SU-DHL-6 (cell line): ENCODE results near the gene PIAS2.

ENCODE experiments used
- H2AFZ ChIP-seq: fragments of 200-600 bp; sonication (generic); 2 replicates; pipeline ENCODE4 v1.6.1; 2014; ENCODE audit warnings: low read depth, mild to moderate bottlenecking, moderate library complexity, mixed read lengths, antibody characterized with exemption, low read length; ENCODE audit not compliant: severe bottlenecking
- H3F3A ChIP-seq: fragments of 200-600 bp; shearing (Covaris generic); 2 replicates; pipeline ENCODE4 v1.6.0; 2016; ENCODE audit warnings: antibody characterized with exemption, mild to moderate bottlenecking; ENCODE audit not compliant: insufficient read depth
- H3K27ac ChIP-seq: fragments of 200-600 bp; sonication (generic); 2 replicates; pipeline ENCODE4 v1.5.1; 2016; ENCODE audit warnings: low read depth, mild to moderate bottlenecking, low read length, moderate library complexity, mixed read lengths
- H3K27me3 ChIP-seq: fragments of 200-600 bp; sonication (generic), shearing (Covaris generic); 2 replicates; pipeline ENCODE4 v1.6.0; 2014; ENCODE audit warnings: mild to moderate bottlenecking, low read length
- H3K36me3 ChIP-seq: fragments of 200-600 bp; sonication (generic); 2 replicates; pipeline ENCODE4 v1.6.1; 2014; ENCODE audit warnings: mild to moderate bottlenecking, low read length, mixed read lengths
- H3K4me2 ChIP-seq: fragments of 300-600, 200-600 bp; shearing (Covaris generic), sonication (generic); 2 replicates; pipeline ENCODE4 v1.6.0; 2014; ENCODE audit warnings: low read length, low read depth, mild to moderate bottlenecking; ENCODE audit not compliant: poor library complexity, severe bottlenecking
- H3K4me3 ChIP-seq: fragments of 200-600 bp; sonication (generic); 2 replicates; pipeline ENCODE4 v1.5.1; 2014; ENCODE audit warnings: antibody characterized with exemption, low read length, mild to moderate bottlenecking, mixed read lengths; ENCODE audit not compliant: insufficient read depth, poor library complexity, severe bottlenecking
- H3K79me2 ChIP-seq: fragments of 200-600 bp; sonication (generic); 2 replicates; pipeline ENCODE4 v1.6.1; 2014; ENCODE audit warnings: mild to moderate bottlenecking, low read length, moderate library complexity; ENCODE audit not compliant: insufficient read depth
- H3K9ac ChIP-seq: fragments of 200-600 bp; sonication (generic); 2 replicates; pipeline ENCODE4 v1.7.0; 2014; ENCODE audit warnings: mild to moderate bottlenecking, low read length
- H3K9me2 ChIP-seq: fragments of 200-600 bp; sonication (generic); replicated peaks from 2 replicates; pipeline ENCODE4 v1.6.1; 2014; ENCODE audit warnings: low read length; ENCODE audit not compliant: insufficient read depth
- H3K9me3 ChIP-seq: fragments of 200-600 bp; sonication (generic); 2 replicates; pipeline ENCODE4 v1.6.1; 2014; ENCODE audit warnings: low read length, mixed read lengths; ENCODE audit not compliant: insufficient read depth
- H4K20me1 ChIP-seq: fragments of 200-600 bp; sonication (generic); 2 replicates; pipeline ENCODE4 v1.6.1; 2014; ENCODE audit warnings: low read depth, mild to moderate bottlenecking, antibody characterized with exemption, low read length, moderate library complexity, mixed read lengths
- CTCF ChIP-seq: fragments of 200-600 bp; sonication (generic); IDR thresholded peaks from one replicate; pipeline ENCODE4 v1.5.1; 2017; ENCODE audit warnings: antibody characterized with exemption, mild to moderate bottlenecking, low read length, moderate library complexity; ENCODE audit not compliant: insufficient read depth, poor library complexity, severe bottlenecking
- EZH2phosphoT487 ChIP-seq: fragments of 200-600 bp; sonication (generic), shearing (Covaris generic); conservative IDR thresholded peaks from 2 replicates; pipeline ENCODE4 v1.6.1; 2018; ENCODE audit warnings: mild to moderate bottlenecking, antibody characterized with exemption, low read length, moderate library complexity, mixed read lengths

PIAS2 gene

GRCh38 chr18:46939337-46939963 lies 22.1 kb upstream of the PIAS2 start:
- Histone ChIP-seq H3K36me3 (no peaks in the 10 kb centered on the region), H2AFZ (no peak overlapping the region), H3K27ac (no peak overlapping the region), H3K79me2 (peaks cover 33% of the 10 kb centered on the region), H4K20me1 (no peaks in the 10 kb centered on the region), H3K9ac (no peak overlapping the region), H3K4me2 (no peak overlapping the region), H3K4me3 (no peak overlapping the region), H3K9me3 (no peaks in the 10 kb centered on the region), H3F3A (no peaks in the 10 kb centered on the region), H3K27me3 (no peaks in the 10 kb centered on the region), H3K9me2 (no peaks in the 10 kb centered on the region)
- no peak for TF ChIP-seq EZH2phosphoT487
- no peak for TF ChIP-seq CTCF

GRCh38 chr18:46920653-46921052 lies 3.3 kb upstream of the PIAS2 start:
- H3K9ac ChIP-seq: no peak overlapping the region
- H2AFZ ChIP-seq: no peak overlapping the region
- H3K4me2 ChIP-seq: peak overlapping the region; percentile 1
- TF ChIP-seq EZH2phosphoT487 (no peak), CTCF (no peak)
- H3K79me2 ChIP-seq: peaks cover 58% of the 10 kb centered on the region
- H3K4me3 ChIP-seq: no peak overlapping the region
- H3K27ac ChIP-seq: no peak overlapping the region
- H3K36me3 ChIP-seq: peaks cover 6% of the 10 kb centered on the region; the same call in 1 of the 2 replicates
- no peaks in the 10 kb centered on the region for H3K27me3 ChIP-seq
- peaks cover 4% of the 10 kb centered on the region; the same call in 1 of the 2 replicates for H4K20me1 ChIP-seq
- H3K9me2 ChIP-seq: no peaks in the 10 kb centered on the region
- peaks cover 21% of the 10 kb centered on the region; the same call in 1 of the 2 replicates for H3F3A ChIP-seq
- H3K9me3 ChIP-seq: no peaks in the 10 kb centered on the region

DNA sequence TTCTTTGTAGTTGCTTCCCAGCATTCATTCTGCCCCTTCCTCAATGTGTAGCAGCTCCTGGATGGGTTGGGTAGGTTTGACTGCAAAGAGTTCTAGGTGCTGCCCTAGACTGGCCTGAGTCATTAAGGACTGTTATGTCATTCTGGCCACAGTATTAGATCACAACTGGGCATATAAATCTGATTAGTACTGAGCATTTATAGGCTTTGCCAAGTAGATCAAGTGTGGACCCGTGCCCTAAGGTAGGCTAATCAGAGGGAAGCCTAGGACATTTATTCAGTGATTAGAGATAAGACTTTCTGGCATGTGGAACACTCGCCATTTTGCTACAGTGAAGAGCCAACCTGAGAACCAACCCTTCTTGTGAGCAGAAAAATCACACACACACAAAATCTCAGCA lies 2.8 kb upstream of the PIAS2 start:
- H3K79me2 ChIP-seq: peaks cover 63% of the 10 kb centered on the region
- H4K20me1 ChIP-seq: peaks cover 7% of the 10 kb centered on the region; the same call in 1 of the 2 replicates
- H3K9ac ChIP-seq: no peak overlapping the region
- peaks cover 24% of the 10 kb centered on the region; the same call in 1 of the 2 replicates for H3F3A ChIP-seq
- 0 out of 2 replicates have a peak overlapping the region, but pooled peaks have one; percentile 1 for H3K27ac ChIP-seq
- no peaks in the 10 kb centered on the region for H3K27me3 ChIP-seq
- H3K36me3 ChIP-seq: peaks cover 6% of the 10 kb centered on the region; the same call in 1 of the 2 replicates
- H3K9me3 ChIP-seq: no peaks in the 10 kb centered on the region
- no peak for TF ChIP-seq CTCF
- no peak for TF ChIP-seq EZH2phosphoT487
- H3K4me2 ChIP-seq: peak overlapping the region; percentile 24
- no peak overlapping the region for H3K4me3 ChIP-seq
- H2AFZ ChIP-seq: no peak overlapping the region
- no peaks in the 10 kb centered on the region for H3K9me2 ChIP-seq
